Spleen (tissue), 11 donors: ENCODE measurements around the gene CEBPZ. TPM values are rescaled to one million over a fixed set of nuclear protein-coding genes. Genes with fewer than 3 reads are reported as not detected.
"Not testable (repeated sequence)": the region's sequence is repeated elsewhere in the genome, so short reads cannot be mapped to it uniquely, and the experiment has no call there.

ENCODE experiments used
- DNase-seq: peaks from one replicate; pipeline ENCODE4 v3.0.0-alpha.2; 2020
- H3K27ac ChIP-seq, 8 donors: fragments of 200-600 bp; sonication (generic) in 7 of 8; 1 replicate in 4 of 8; 2 replicates in 4 of 8; pipeline versions ENCODE4 v1.5.0 to v1.8.0; 2016 to 2021; ENCODE audit warnings: inconsistent platforms in 4 of 8, mild to moderate bottlenecking in 4 of 8, moderate library complexity in 1 of 8
- H3K27me3 ChIP-seq, 7 donors: fragments of 200-600 bp; sonication (generic) in 6 of 7; replicated peaks in 1 of 7; 1 replicate in 4 of 7; 2 replicates in 3 of 7; pipeline versions ENCODE4 v1.5.0 to v1.8.0; 2016 to 2021; ENCODE audit warnings: inconsistent platforms in 3 of 7, mild to moderate bottlenecking in 1 of 7
- H3K36me3 ChIP-seq, 6 donors: fragments of 200-600 bp; sonication (generic) in 5 of 6; 1 replicate in 4 of 6; 2 replicates in 2 of 6; pipeline versions ENCODE4 v1.5.0 to v1.8.0; 2016 to 2021; ENCODE audit warnings: inconsistent platforms in 2 of 6
- H3K4me1 ChIP-seq, 6 donors: fragments of 200-600 bp; sonication (generic) in 5 of 6; 1 replicate in 3 of 6; 2 replicates in 3 of 6; pipeline versions ENCODE4 v1.5.0 to v1.8.0; 2016 to 2021; ENCODE audit warnings: inconsistent platforms in 3 of 6
- H3K4me3 ChIP-seq, 8 donors: fragments of 200-600 bp; sonication (generic) in 7 of 8; 1 replicate in 4 of 8; 2 replicates in 4 of 8; pipeline versions ENCODE4 v1.5.0 to v1.8.0; 2016 to 2021; ENCODE audit warnings: inconsistent platforms in 4 of 8, mild to moderate bottlenecking in 4 of 8, moderate library complexity in 2 of 8
- H3K9me3 ChIP-seq, 8 donors: fragments of 200-600 bp; sonication (generic) in 7 of 8; 1 replicate in 4 of 8; 2 replicates in 4 of 8; pipeline versions ENCODE4 v1.5.0 to v1.8.0; 2016 to 2021; ENCODE audit warnings: inconsistent platforms in 4 of 8
- POLR2A ChIP-seq, 3 donors: fragments of 450-650 bp; IDR thresholded peaks; one replicate each; pipeline ENCODE4 v1.5.1; 2017; ENCODE audit warnings: antibody characterized with exemption in 3 of 3, mild to moderate bottlenecking in 1 of 3
- POLR2AphosphoS5 ChIP-seq, 3 donors: sonication (generic); formaldehyde crosslinking; IDR thresholded peaks; one replicate each; pipeline ENCODE4 v1.5.1; 2017; ENCODE audit warnings: antibody characterized with exemption in 3 of 3
- WGBS, 5 donors: extraction: QIAGEN DNeasy Blood & Tissue Kit in 3 of 5; methylation state at CpG; one replicate each; pipeline versions ENCODE4 v1.1.5 to v1.1.7; 2013 to 2018; 5-methylcytosine and 5-hydroxymethylcytosine counted together
- intact Hi-C: fragments of 100-400 bp; cut with DNase I; formaldehyde crosslinking; loops from one replicate; pipeline ENCODE4 v1.15.0; 2023; ENCODE audit warnings: low total_unique reads
- polyA plus RNA-seq, 3 donors: library from polyadenylated mRNA; stranded (reverse); fragments of 200-250 nt; gene quantifications; one replicate each; pipeline ENCODE4 v1.2.1, GENCODE V29; 2013
- total RNA-seq, 7 donors: library from RNA; depleted of rRNA in 3 of 7; stranded (reverse); fragments of >200 nt in 3 of 7; fragmentation: NEBNext Ultra II Directional in 4 of 7; extraction: Animal tissue kit (Norgen Biotek cat#: 25700) in 4 of 7; gene quantifications; one replicate each; pipeline versions ENCODE4 v1.1.0 to v1.2.1, GENCODE V29; 2016 to 2021
- TF ChIP-seq, protein P1 (sequence below), 11 experiments: fragments of 200-600 bp in 7 of 11; fragments of 450-650 bp in 4 of 11; sonication (generic) in 4 of 11; IDR thresholded peaks in 8 of 11; conservative IDR thresholded peaks in 3 of 11; 1 replicate in 7 of 11; 2 replicates in 4 of 11; pipeline versions ENCODE4 v1.4.0 to v1.8.0; 2016 to 2021; ENCODE audit warnings: antibody characterized with exemption in 11 of 11, inconsistent platforms in 4 of 11, mild to moderate bottlenecking in 1 of 11
- donor health status: healthy with polysubstance abuse.
- donor health status: DM: no; HTN: no; CAD: no; lungs with moderate emphysema.
- donor health status: DM: no; HTN: no; CAD: no.
- donor health status: Bipolar disorder and iron deficiency.
- donor health status: healthy.
- donor health status: DM: no; HTN: no; CAD: no.
- donor health status: DM: yes; HTN: yes; CAD: no.

Gene CEBPZ
- total and polyA plus RNA-seq, 10 donors: 34.8 to 54.8 (median 48.9) TPM

DNA sequence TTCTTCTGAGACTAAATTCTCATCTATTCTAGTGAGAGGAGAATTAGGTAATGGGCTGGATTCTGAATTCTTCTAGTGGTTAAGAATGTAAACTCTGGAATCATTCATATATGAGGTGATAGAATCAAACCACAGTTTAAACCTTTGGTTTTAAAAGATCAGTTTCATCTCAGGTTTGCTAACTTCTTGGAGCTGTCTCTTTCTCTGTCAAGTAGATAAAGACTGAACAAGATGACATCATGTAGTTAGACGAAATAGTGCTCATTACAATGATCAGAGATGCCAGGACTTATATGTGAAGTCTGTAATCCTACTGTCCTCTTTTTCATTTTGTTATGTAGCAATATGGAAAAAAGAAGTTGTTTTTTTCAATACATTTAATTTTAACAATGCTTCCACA lies 30.2 kb downstream of the CEBPZ start:
- H3K4me3 ChIP-seq: no peak overlapping the region
- peaks cover 8 to 65% (median 45%) of the 10 kb centered on the region in 6 donors for H3K36me3 ChIP-seq
- H3K9me3 ChIP-seq: peaks cover 0 to 11% (median 9%) of the 10 kb centered on the region in 8 donors
- intact Hi-C loops: no loop called here
- DNase-seq: no peak
- 67 to 84% (median 79%) methylated on average over 1 of the region's 1 CpG for WGBS, 5 donors
- no peaks in the 10 kb centered on the region for H3K27me3 ChIP-seq
- no peak overlapping the region for H3K27ac ChIP-seq
- H3K4me1 ChIP-seq: peaks cover 8 to 46% (median 23%) of the 10 kb centered on the region in 6 donors
- TF ChIP-seq POLR2A (IDR thresholded peaks at IDR 0.05): no peak
- TF ChIP-seq, protein P1, sequence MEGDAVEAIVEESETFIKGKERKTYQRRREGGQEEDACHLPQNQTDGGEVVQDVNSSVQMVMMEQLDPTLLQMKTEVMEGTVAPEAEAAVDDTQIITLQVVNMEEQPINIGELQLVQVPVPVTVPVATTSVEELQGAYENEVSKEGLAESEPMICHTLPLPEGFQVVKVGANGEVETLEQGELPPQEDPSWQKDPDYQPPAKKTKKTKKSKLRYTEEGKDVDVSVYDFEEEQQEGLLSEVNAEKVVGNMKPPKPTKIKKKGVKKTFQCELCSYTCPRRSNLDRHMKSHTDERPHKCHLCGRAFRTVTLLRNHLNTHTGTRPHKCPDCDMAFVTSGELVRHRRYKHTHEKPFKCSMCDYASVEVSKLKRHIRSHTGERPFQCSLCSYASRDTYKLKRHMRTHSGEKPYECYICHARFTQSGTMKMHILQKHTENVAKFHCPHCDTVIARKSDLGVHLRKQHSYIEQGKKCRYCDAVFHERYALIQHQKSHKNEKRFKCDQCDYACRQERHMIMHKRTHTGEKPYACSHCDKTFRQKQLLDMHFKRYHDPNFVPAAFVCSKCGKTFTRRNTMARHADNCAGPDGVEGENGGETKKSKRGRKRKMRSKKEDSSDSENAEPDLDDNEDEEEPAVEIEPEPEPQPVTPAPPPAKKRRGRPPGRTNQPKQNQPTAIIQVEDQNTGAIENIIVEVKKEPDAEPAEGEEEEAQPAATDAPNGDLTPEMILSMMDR (IDR thresholded peaks at IDR 0.05 in 8 of 11, conservative IDR thresholded peaks at IDR 0.05 in 3 of 11): no peak

DNA sequence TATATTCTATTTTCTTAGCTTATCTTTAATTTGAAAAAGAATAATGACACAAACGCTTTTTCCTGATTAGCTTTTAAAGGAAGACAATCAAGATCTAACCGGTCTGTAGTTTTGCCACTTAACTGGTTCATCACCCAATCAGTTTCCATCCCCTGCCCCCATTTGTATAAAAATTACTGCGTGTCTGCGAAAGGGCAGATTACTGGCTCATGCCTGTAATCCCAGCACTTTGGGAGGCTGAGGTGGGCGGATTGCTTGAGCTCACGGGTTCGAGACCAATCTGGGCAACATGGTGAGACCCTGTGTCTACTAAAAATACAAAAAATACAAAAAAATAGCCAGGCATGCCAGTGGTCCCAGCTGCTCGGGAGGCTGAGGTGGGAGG lies 32.7 kb downstream of the CEBPZ start:
- intact Hi-C loops: no loop called here
- Histone ChIP-seq H3K27ac (no peak overlapping the region), H3K9me3 (peaks cover 0 to 5% (median 4%) of the 10 kb centered on the region in 8 donors), H3K27me3 (no peaks in the 10 kb centered on the region), H3K36me3 (peaks cover 3 to 40% (median 28%) of the 10 kb centered on the region in 6 donors), H3K4me3 (no peak overlapping the region), H3K4me1 (peaks cover 8 to 54% (median 25%) of the 10 kb centered on the region in 6 donors)
- WGBS, 5 donors: 88 to 95% (median 93%) methylated on average over 8 of the region's 8 CpGs
- TF ChIP-seq, protein P1 (IDR thresholded peaks at IDR 0.05 in 8 of 11, conservative IDR thresholded peaks at IDR 0.05 in 3 of 11): no peak
- TF ChIP-seq POLR2AphosphoS5 (IDR thresholded peaks at IDR 0.05): no peak
- DNase-seq: no peak

DNA sequence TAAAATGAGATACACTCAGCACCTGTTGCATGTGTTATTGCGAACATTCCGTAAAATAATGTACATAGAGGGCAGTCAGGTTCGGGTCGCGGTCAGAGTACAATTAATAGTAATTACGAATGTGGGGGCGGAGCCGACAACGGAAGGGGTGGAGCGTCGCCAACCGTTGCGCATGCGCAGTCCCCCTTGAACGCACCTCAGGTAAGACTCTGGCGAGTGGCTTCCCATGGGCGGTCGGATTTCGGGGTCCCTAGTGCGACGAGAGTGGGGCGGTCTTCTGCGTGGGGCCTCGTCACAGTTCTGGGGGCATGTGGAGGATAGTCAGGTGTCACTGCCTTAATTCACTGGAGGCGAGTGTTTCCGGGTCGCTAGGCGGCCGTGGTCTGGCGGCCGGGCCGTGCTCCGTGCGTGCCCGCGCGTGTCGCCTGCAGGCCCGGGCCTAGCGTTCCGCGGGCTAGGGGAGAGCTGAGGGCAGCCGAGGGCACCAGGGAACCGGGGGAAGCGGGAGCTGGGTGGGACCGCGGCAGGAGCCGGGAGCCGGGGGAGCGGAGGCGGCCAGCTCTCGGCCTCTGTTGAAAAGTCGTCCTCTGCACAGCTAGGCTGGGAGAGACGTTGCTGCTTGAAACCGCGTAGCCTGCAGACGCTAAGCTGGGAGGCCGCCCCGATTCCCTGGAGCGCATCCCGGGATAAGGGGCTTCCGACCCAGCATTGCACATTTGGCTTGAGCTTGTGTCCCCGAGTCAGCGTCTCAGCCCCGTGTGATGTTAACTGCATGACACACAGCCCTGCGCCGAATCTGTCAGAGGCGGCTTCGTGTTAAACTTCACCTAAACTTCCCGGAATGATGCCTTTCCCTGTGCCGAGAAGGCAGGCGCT lies 34.8 kb downstream of the CEBPZ start, which contains the start of gene CEBPZOS:
Gene CEBPZOS (plus strand): TSS at position 177 of the 876 bp plus-strand sequence. CDS start 3,209 bp downstream, outside the sequence.
- 0 to 7% (median 0%) methylated on average over 31 to 72 of the region's 72 CpGs for WGBS, 5 donors
- Histone ChIP-seq H3K36me3 (peaks cover 0 to 19% (median 10%) of the 10 kb centered on the region in 6 donors), H3K27me3 (no peaks in the 10 kb centered on the region), H3K27ac (peak within 1 kb of the TSS; percentile 78 to 95 (median 92)), H3K9me3 (no peaks in the 10 kb centered on the region), H3K4me3 (peak within 1 kb of the TSS; percentile 65 to 94 (median 80)), H3K4me1 (peaks cover 8 to 54% (median 25%) of the 10 kb centered on the region in 6 donors)
- intact Hi-C loops: no loop called here
- TF ChIP-seq POLR2A (IDR thresholded peaks at IDR 0.05) (peak; percentile 38 to 56 (median 53)), POLR2AphosphoS5 (IDR thresholded peaks at IDR 0.05) (peak; percentile 96 to 98 (median 97))
- TF ChIP-seq, protein P1 (IDR thresholded peaks at IDR 0.05 in 8 of 11, conservative IDR thresholded peaks at IDR 0.05 in 3 of 11): peak in 1 of 11 experiments; percentile 4
- DNase-seq: peak; percentile 96

- H3K9me3 ChIP-seq, H3K27me3 ChIP-seq, DNase-seq, intact Hi-C loops: not testable (repeated sequence)
- H3K27ac ChIP-seq: peak overlapping the region; percentile 78 to 95 (median 92)
- H3K4me3 ChIP-seq: peak overlapping the region; percentile 65 to 94 (median 80)
- peaks cover 8 to 50% (median 25%) of the 10 kb centered on the region in 6 donors for H3K4me1 ChIP-seq
- 80 to 84% (median 82%) methylated on average over 19 to 20 of the region's 20 CpGs for WGBS, 5 donors
- peaks cover 0 to 12% (median 6%) of the 10 kb centered on the region in 6 donors for H3K36me3 ChIP-seq
Measured at GRCh38 chr2:37195862-37196319, 35.5 kb downstream of the CEBPZ start.
